ENCODE data around the gene FOXP3. TPM values are rescaled to one million over a fixed set of nuclear protein-coding genes. Genes with fewer than 3 reads are reported as not detected.
A peak's percentile ranks its signal among the peaks of the same experiment; 100 is the strongest.

FOXP3 gene
- total RNA-seq, 1 donor from 2014 or later = 1.5 TPM

DNA sequence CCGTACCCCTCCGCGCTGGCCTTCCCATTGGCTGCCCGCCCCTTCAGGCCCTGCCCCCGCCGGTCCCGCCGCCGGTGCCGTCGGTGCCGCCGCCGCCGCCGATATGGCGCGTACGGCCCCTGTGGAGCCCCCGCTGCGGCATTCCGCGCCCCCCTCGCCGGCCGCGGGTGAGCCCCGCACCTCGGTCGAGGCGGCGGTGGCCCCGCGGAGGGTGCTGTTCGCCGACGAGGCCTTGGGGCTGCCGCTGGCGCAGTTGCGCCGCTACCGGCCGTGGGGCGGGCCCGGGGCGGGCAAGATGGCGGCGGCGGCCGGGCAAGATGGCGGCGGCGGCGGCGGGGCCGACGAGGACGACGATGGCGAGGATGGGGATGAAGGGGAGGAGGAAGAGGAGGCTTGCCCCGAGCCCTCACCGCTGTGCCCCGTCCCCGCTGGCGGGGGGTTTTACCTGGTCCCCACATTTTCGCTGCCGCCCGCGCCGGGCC, 5.3 kb upstream of the FOXP3 start, which contains the start of gene PPP1R3F:
Gene PPP1R3F (plus strand): TSS at position 27 of the 482 bp plus-strand sequence. CDS start 77 bp downstream, at position 104.
- Histone ChIP-seq H3K4me3 (peak within 1 kb of the TSS; percentile 62 to 73), H3K36me3 (no peaks in the 10 kb centered on the region), H3K4me1 (peaks cover 23% of the 10 kb centered on the region), H3K27me3 (no peaks in the 10 kb centered on the region), H3K27ac (peak within 1 kb of the TSS; percentile 85), H3K9me3 (no peaks in the 10 kb centered on the region)
- TF ChIP-seq, protein P1, sequence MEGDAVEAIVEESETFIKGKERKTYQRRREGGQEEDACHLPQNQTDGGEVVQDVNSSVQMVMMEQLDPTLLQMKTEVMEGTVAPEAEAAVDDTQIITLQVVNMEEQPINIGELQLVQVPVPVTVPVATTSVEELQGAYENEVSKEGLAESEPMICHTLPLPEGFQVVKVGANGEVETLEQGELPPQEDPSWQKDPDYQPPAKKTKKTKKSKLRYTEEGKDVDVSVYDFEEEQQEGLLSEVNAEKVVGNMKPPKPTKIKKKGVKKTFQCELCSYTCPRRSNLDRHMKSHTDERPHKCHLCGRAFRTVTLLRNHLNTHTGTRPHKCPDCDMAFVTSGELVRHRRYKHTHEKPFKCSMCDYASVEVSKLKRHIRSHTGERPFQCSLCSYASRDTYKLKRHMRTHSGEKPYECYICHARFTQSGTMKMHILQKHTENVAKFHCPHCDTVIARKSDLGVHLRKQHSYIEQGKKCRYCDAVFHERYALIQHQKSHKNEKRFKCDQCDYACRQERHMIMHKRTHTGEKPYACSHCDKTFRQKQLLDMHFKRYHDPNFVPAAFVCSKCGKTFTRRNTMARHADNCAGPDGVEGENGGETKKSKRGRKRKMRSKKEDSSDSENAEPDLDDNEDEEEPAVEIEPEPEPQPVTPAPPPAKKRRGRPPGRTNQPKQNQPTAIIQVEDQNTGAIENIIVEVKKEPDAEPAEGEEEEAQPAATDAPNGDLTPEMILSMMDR (IDR thresholded peaks at IDR 0.05) = no peak
- TF ChIP-seq POLR2AphosphoS5 (IDR thresholded peaks at IDR 0.05; ENCODE audit: insufficient read depth in 1 of 2, low read depth in 1 of 2) (no peak), POLR2A (IDR thresholded peaks at IDR 0.05) (peak in 1 of 2 donors; percentile 75)
- DNase-seq (ENCODE audit: extremely low spot score in 2 of 2) = no peak
- intact Hi-C loops (cut with DNase I) = loop anchor here (10.0 kb wide), 1 partner anchor 75 kb away; no protein-coding TSS in a partner anchor

- intact Hi-C loops (cut with DNase I) = loop anchor here (10.0 kb wide), 1 partner anchor 74 kb away; no protein-coding TSS in a partner anchor
- Histone ChIP-seq H3K4me3 (peak overlapping the region; percentile 62 to 73), H3K27me3 (no peaks in the 10 kb centered on the region), H3K4me1 (peaks cover 23% of the 10 kb centered on the region), H3K36me3 (no peaks in the 10 kb centered on the region), H3K27ac (peak overlapping the region; percentile 85), H3K9me3 (no peaks in the 10 kb centered on the region)
- TF ChIP-seq POLR2A (IDR thresholded peaks at IDR 0.05) (peak in 1 of 2 donors; percentile 20), POLR2AphosphoS5 (IDR thresholded peaks at IDR 0.05; ENCODE audit: insufficient read depth in 1 of 2, low read depth in 1 of 2) (peak; percentile 50 to 76)
- TF ChIP-seq, protein P1 (IDR thresholded peaks at IDR 0.05) = no peak
- peak in 1 of 2 donors; percentile 98 for DNase-seq (ENCODE audit: extremely low spot score in 2 of 2)
Observed at GRCh38 chrX:49269010-49269766, 4.7 kb upstream of the FOXP3 start.

DNA sequence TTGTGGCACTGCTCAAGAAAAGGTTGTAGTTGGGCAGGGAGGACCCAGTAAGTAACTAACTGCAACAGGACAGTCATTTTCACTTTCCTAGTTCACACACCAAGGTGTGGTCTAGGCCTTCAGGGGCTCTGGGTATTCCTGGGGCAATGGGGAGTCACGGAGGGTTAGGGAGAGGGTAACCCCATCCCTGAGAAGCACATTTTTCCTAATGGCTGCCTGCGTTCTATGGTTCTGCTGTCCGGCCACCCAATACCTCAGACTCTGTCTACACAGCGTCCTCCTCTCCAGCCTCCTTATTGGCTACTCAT, 4.1 kb upstream of the FOXP3 start:
- intact Hi-C loops (cut with DNase I) = loop anchor here (10.0 kb wide), 1 partner anchor 74 kb away; no protein-coding TSS in a partner anchor
- H3K9me3 ChIP-seq = no peaks in the 10 kb centered on the region
- no peaks in the 10 kb centered on the region for H3K36me3 ChIP-seq
- peaks cover 23% of the 10 kb centered on the region for H3K4me1 ChIP-seq
- DNase-seq (ENCODE audit: extremely low spot score in 2 of 2) = peak in 1 of 2 donors; percentile 90
- H3K27me3 ChIP-seq = no peaks in the 10 kb centered on the region
- TF ChIP-seq, protein P1 (IDR thresholded peaks at IDR 0.05) = no peak
- TF ChIP-seq POLR2A (IDR thresholded peaks at IDR 0.05) (no peak), POLR2AphosphoS5 (IDR thresholded peaks at IDR 0.05; ENCODE audit: insufficient read depth in 1 of 2, low read depth in 1 of 2) (no peak)
- H3K4me3 ChIP-seq = peak overlapping the region; percentile 39 to 62
- H3K27ac ChIP-seq = peak overlapping the region; percentile 85

- no peaks in the 10 kb centered on the region for H3K36me3 ChIP-seq
- no peak for DNase-seq (ENCODE audit: extremely low spot score in 2 of 2)
- peaks cover 14% of the 10 kb centered on the region for H3K4me1 ChIP-seq
- no peak overlapping the region for H3K27ac ChIP-seq
- TF ChIP-seq POLR2A (IDR thresholded peaks at IDR 0.05) = no peak
- TF ChIP-seq, protein P1 (IDR thresholded peaks at IDR 0.05) = no peak
- TF ChIP-seq POLR2AphosphoS5 (IDR thresholded peaks at IDR 0.05; ENCODE audit: insufficient read depth in 1 of 2, low read depth in 1 of 2) = no peak
- intact Hi-C loops (cut with DNase I) = loop anchor here (10.0 kb wide), 1 partner anchor 72 kb away; no protein-coding TSS in a partner anchor
- H3K9me3 ChIP-seq = no peaks in the 10 kb centered on the region
- H3K4me3 ChIP-seq = no peak overlapping the region
- no peaks in the 10 kb centered on the region for H3K27me3 ChIP-seq
Observed at GRCh38 chrX:49266523-49267445, 2.3 kb upstream of the FOXP3 start.

Data from vagina (tissue), 2 donors.